Measurements from ENCODE around the gene MAP3K6.
"Not testable (repeated sequence)": the region's sequence is repeated elsewhere in the genome, so short reads cannot be mapped to it uniquely, and the experiment has no call there.

MAP3K6 gene

GRCh38 chr1:27395441-27396195, 28.9 kb upstream of the MAP3K6 start:
- DNase-seq, result peak; percentile 86

- DNase-seq, result no peak
Measured at GRCh38 chr1:27394925-27395324, 28.2 kb upstream of the MAP3K6 start.

DNA sequence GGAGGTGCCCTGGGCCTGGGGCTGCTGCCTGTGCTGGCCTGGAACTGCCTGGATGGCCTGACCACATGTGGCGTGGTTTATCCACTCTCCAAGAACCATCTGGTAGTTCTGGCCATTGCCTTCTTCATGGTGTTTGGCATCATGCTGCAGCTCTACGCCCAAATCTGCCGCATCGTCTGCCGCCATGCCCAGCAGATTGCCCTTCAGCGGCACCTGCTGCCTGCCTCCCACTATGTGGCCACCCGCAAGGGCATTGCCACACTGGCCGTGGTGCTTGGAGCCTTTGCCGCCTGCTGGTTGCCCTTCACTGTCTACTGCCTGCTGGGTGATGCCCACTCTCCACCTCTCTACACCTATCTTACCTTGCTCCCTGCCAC, 27.5 kb upstream of the MAP3K6 start:
- no peak for DNase-seq

- DNase-seq, result no peak
Measured at GRCh38 chr1:27393641-27394281, 27.0 kb upstream of the MAP3K6 start.

DNA sequence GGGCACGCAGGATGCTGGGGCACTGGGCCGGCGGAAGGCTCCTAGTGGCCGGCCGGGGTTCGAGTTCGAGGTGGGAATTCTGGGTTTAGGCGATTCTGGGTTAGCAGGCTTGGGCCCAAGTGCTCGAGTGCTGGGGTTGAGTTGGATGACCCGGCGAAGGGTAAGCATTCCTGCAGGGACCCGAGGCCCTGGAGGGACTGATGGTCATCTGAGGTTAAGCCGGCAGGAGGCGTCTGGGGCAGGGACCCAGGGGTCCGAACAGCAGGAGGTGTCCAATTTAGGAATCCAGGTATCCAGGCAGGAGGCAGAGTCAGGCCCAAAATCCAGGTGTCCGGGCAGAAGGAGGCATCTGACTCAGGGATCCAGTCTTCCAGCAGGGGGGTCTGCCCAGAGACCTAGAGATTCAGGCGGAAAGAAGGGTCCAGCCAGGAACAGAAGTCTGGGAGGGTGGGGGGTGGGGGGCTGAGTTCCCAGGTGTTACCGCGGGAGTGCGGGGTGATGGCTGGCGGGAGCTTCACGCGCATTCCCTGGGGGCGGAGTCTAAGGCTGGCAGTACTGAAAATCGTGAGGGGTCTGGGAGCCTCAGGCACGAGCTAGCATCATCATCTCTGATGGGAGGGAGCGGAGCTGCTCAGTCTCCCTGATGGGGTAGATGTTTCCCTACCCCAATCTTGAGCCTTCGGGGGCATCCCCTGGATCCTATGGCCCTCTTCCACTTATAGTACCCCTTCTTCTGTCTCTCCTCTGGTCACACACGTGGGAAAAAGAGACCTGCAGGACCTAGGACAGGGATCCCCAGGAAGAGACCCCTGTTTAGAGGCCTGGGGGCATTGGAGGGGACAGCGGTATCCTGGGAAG, 26.2 kb upstream of the MAP3K6 start:
- DNase-seq, result no peak

DNA sequence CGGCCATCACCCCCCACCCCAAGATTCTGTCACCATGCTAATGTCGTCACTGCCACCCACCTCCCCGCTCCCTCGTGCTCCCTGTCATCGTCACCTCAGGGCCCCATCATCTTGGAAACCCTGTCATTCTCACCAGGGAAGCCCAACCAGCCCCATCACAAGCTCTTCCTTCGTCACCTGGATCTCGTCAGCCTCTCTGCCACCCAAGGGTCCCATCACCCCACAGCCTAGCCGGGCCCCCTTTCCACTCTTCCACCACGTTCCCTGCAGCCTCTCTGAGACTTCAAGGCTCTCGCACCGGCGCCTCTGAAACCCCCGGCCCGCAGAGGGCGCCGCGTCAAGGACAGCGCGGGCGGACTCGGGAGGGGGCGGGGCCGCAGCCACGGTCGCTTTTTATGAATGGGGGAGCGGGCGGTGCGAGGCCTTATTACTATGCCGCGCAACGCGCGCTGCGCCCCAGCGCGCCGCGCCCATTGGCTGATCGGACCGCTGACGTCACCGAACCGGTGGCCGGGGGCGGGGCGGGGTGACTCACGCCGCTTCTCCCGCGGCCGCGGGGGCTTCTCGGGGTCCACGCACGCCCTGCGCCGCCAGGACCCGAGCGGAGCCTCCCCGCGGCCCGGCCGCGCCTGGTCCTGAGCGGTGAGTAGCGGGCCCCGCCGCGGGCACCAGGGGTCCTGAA, 25.5 kb upstream of the MAP3K6 start, which contains the start of gene GPR3:
Gene GPR3 (plus strand): TSS at position 527 of the 682 bp plus-strand sequence. CDS start 1,177 bp downstream, outside the sequence.
- peak; percentile 97 for DNase-seq

DNA sequence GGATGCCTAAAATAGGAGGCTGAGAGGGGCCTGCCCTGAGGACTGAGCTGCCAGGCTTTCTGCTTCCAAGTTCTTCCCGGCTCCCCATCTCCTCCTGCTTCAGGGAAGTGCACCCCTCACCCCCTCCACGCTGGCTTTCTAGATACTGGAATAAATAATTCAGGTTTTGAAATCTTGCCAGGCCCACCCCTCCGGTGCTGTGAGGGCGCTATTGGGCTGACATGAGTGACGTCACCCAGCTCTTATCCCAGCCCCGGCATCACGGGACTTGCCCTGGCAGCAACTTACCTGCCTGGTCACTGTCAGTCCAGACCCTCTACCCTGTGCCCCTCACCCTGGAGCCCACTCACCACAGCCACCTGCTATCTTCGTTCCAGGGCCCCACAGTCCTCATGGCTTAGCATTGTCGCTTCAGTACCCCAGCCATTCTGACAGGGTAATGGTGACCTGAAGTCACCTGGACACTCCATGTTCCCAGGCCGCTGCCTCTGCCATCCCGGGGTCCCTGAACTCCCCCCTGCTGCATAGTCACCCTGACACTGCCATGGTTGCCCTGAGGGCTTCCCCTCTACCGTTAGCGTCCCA, 24.8 kb upstream of the MAP3K6 start:
- DNase-seq, result peak; percentile 49

- DNase-seq, result peak; percentile 85
Measured at GRCh38 chr1:27388337-27389005, 21.7 kb upstream of the MAP3K6 start.

GRCh38 chr1:27384797-27385196, 18.0 kb upstream of the MAP3K6 start:
- DNase-seq, result not testable (repeated sequence)

DNA sequence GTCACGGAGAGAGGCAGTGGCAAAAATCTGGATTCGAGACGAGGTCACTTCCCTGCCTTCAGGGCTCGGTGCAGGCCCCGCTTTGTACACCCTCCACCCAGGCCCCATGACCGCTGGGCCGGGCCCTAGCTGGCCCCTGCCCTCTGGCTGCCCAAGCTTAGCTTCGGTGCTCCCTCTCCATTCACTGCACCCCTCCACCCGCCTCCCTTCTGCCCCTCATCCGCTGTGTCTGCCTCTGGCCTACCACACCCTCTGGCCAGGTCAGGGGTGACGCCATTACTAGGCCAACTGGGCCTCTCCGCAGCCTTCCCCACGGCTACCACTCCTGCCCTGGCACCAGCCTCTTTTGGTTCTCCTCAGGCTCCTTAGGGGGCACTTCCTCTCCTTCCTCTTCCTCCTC, 16.9 kb upstream of the MAP3K6 start:
- DNase-seq, result no peak

- DNase-seq, result peak; percentile 69
Measured at GRCh38 chr1:27383039-27383605, 16.4 kb upstream of the MAP3K6 start, which contains the start of gene CD164L2. Gene CD164L2 (minus strand): TSS chr1:27383333. CDS start chr1:27383239, 94 bp downstream.

GRCh38 chr1:27381969-27382762, 15.4 kb upstream of the MAP3K6 start:
- no peak for DNase-seq

- no peak for DNase-seq
Measured at GRCh38 chr1:27380766-27381733, 14.3 kb upstream of the MAP3K6 start.

- DNase-seq, result no peak
Measured at GRCh38 chr1:27380224-27380623, 13.5 kb upstream of the MAP3K6 start.

- DNase-seq, result no peak
Measured at GRCh38 chr1:27379564-27380122, 12.9 kb upstream of the MAP3K6 start.

DNA sequence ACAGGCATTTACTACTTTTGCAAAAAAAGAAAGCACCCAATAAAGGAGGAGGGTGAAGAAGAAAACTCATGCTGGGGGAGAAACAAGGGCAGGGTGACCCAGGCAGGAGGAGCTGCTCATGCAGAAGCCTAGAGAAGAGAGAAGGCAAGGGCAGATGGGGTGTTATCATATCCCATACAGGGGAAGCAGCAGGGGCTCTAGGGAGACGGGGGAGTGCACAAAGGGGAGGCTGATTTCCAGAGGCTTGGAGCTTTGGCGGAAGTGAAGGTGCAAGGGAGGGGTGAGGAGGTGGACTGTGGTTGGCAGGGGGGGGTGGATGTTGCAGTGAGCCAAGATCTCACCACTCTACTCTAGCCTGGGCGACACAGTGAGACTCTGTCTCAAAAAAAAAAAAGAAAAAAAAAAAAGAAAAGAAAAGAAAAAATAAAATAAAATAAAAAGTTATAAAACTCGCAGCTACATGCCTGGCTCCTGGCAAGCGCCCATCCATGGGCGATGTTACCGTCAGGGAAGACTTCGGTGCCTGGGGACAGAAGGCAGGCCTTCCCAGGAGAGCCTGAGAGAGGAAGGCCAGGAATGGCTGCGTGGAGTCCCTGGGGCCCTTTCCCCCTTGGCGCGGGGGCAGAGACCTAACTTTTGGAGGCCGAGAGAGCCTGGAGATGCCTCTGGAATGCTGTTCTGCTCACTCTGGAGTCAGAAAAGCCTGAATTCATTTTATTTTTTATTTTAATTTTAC, 11.2 kb upstream of the MAP3K6 start:
- DNase-seq, result no peak

- DNase-seq, result no peak
Measured at GRCh38 chr1:27374362-27375086, 7.8 kb upstream of the MAP3K6 start, which contains the start of gene FCN3. Gene FCN3 (minus strand): TSS chr1:27374824. CDS start chr1:27374818, 6 bp downstream.

All from activated CD4-positive, alpha-beta T cell treated with anti-CD3 and anti-CD28 coated beads for 48 hours (primary cell).